NCI-H2107 (cell line): Measurements from ENCODE around the gene APOL6.

Source experiments
- DNase-seq: peaks from one replicate; lab custom pipeline; 2025; lab: John Stamatoyannopoulos, UW

The APOL6 gene

GRCh38 chr22:35648066-35649025, at the start of gene APOL6:
TSS of gene APOL6 (plus strand) at chr22:35648446. CDS start at chr22:35656426, 7,980 bp downstream.
- DNase-seq: peak; percentile 12

GRCh38 chr22:35599364-35599763, 48.9 kb upstream of the APOL6 start:
- DNase-seq: no peak

GRCh38 chr22:35600476-35600875, 47.8 kb upstream of the APOL6 start:
- no peak for DNase-seq

- DNase-seq: no peak
These were observed 47.1 kb upstream of the APOL6 start for GRCh38 chr22:35601013-35601580.

GRCh38 chr22:35601743-35602615, 46.3 kb upstream of the APOL6 start:
- DNase-seq: no peak

GRCh38 chr22:35604621-35605368, 43.5 kb upstream of the APOL6 start:
- DNase-seq: no peak

- DNase-seq: no peak
These were observed 42.9 kb upstream of the APOL6 start for GRCh38 chr22:35605369-35605680.

GRCh38 chr22:35605851-35606481, 42.3 kb upstream of the APOL6 start:
- DNase-seq: no peak

GRCh38 chr22:35606916-35607315, 41.3 kb upstream of the APOL6 start:
- no peak for DNase-seq

GRCh38 chr22:35608088-35608487, 40.2 kb upstream of the APOL6 start:
- DNase-seq: no peak

GRCh38 chr22:35609261-35609660, 39.0 kb upstream of the APOL6 start:
- no peak for DNase-seq

GRCh38 chr22:35609761-35610160, 38.5 kb upstream of the APOL6 start:
- no peak for DNase-seq

GRCh38 chr22:35610741-35611140, 37.5 kb upstream of the APOL6 start:
- DNase-seq: no peak

GRCh38 chr22:35611200-35611890, 36.9 kb upstream of the APOL6 start:
- no peak for DNase-seq

GRCh38 chr22:35611891-35612576, 36.2 kb upstream of the APOL6 start:
- no peak for DNase-seq

GRCh38 chr22:35612903-35613302, 35.3 kb upstream of the APOL6 start:
- DNase-seq: no peak

GRCh38 chr22:35614404-35614803, 33.8 kb upstream of the APOL6 start:
- DNase-seq: no peak

- DNase-seq: no peak
These were observed 33.1 kb upstream of the APOL6 start for GRCh38 chr22:35615156-35615555.

GRCh38 chr22:35616043-35616442, 32.2 kb upstream of the APOL6 start:
- DNase-seq: no peak

GRCh38 chr22:35617137-35617755, 31.0 kb upstream of the APOL6 start, which contains the start of gene MB:
TSS of gene MB (minus strand) at chr22:35617329. CDS start at chr22:35617257, 72 bp downstream.
- no peak for DNase-seq
